Measurements from ENCODE around the gene ZFP14.

The ZFP14 gene

GRCh38 chr19:36378625-36379509 lies at the start of gene ZFP14:
Gene ZFP14, minus strand, starts transcription at chr19:36379201. Its CDS starts 11,309 bp downstream, at chr19:36367892.
- DNase-seq (ENCODE audit: low read depth in 2 of 2), result peak; percentile 83 to 88

DNA sequence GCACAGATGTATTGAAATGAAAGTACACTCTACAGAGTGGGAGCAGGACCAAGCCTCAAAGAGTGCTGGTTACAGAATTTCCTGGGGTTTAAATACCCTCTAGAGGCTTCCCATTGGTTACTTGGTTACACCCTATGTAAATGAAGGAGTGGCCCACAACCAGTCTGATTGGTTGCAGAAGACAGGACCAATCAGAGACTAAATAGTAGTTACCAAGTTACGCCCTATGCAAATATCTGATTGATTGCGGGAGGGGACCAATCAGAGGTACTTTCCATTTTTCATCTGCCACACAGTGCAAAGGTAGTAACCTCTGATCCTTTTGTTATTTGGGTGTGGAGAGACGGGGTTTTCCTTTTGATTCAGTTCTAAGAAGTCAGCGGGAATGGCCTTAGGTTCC lies 44.9 kb upstream of the ZFP14 start:
- no peak for DNase-seq (ENCODE audit: low read depth in 2 of 2)

GRCh38 chr19:36421749-36422481 lies 42.9 kb upstream of the ZFP14 start:
- DNase-seq (ENCODE audit: low read depth in 2 of 2), result no peak

GRCh38 chr19:36420961-36421748 lies 42.2 kb upstream of the ZFP14 start:
- no peak for DNase-seq (ENCODE audit: low read depth in 2 of 2)

DNA sequence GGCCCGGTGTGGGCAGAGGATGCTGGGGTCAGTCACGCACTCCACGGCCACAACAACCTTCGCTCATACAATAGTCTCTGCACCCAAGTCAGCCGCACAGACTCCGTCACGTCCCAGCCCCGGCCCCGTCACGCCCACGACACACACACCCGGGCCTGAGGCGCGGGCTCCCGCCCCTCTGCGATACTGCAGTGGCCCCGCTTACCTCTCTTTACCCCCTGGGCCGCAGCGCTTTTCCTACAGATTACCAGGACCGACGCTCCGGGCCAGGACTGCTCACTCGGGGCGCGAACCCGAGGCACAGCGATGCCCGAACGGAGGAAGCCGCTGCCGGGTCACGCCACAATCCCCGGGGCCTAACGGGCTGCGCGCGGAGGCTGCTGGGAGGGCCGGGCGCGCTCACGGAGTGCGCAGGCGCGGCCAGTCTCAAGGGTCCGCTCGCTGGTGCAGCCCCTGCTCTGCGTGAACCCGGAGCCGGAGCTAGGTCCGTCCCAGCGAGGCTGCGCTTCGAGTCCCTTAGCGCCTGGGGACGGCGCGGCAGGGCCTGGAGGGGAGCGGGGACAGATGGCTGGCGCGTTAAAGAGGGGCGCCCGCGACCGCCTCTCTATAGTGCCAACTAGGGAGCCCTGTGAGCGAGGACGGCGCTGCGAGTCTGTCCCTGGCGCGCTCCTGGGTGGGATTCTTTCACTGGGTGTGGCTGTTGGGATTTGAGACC lies 39.4 kb upstream of the ZFP14 start, which contains the start of gene ZFP82:
ZFP82 (minus strand) TSS at position 358 of the 715 bp plus-strand sequence. CDS start 8,855 bp downstream, outside the sequence.
- peak; percentile 61 to 63 for DNase-seq (ENCODE audit: low read depth in 2 of 2)

GRCh38 chr19:36417752-36418286 lies 38.8 kb upstream of the ZFP14 start:
- DNase-seq (ENCODE audit: low read depth in 2 of 2), result no peak

DNA sequence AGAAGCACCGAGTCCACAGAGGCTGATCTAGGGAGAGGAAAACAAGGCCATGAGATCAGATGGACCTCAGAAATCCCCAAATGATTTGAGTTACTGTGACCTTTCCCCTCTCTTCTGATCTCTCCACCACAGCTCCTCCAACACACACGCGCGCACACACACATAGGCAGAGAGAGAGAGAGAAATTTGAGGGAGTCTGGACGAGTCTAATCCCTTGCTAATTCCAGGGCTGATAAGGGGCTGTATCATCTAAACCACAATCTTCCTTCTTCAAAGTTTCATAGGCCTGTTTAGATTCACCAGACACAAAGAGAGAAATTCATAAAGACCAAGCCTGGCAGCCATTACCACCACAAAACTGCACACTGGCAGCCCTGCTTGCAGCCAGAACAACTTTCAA lies 30.8 kb upstream of the ZFP14 start:
- DNase-seq (ENCODE audit: low read depth in 2 of 2), result no peak

DNA sequence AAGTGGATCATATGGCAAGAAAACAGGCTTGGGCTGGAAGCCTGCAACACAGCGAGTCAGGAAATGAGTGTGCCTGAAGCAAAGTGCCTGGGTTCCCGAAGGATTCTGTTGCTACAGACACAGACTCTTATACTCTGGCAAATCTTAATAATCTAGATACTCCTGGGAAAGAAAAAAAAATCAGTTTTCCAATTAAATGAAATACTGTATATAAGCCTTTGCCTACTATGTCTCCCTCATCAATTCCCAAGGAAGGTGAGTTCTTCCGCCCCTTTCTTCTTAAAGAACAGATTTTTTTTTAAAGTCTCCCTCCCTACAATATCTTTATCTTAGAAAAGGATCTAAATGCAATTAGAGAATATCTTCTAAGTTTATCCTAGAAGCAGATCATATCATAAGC lies 29.1 kb upstream of the ZFP14 start:
- DNase-seq (ENCODE audit: low read depth in 2 of 2), result no peak

DNA sequence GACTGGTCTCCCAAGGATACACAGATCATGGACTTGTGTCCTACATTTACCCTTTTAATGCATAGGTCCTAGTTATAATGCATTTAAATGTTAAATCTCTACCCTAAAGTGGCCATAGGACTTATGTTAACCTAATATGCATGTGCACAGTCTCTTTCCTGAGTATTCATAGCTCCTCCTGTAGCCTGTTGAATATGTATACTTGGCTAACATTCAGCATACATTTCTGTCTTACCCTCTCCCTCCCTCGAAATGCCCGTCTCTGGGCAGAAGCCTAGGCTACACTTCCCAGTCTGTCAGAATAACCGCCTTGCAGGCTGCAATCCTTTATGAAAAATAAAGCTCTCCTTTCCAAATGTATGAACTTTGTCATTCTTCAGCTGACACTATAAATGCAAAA lies 25.5 kb upstream of the ZFP14 start:
- DNase-seq (ENCODE audit: low read depth in 2 of 2), result no peak

GRCh38 chr19:36401475-36401874 lies 22.5 kb upstream of the ZFP14 start:
- no peak for DNase-seq (ENCODE audit: low read depth in 2 of 2)

- DNase-seq (ENCODE audit: low read depth in 2 of 2), result no peak
Measured at GRCh38 chr19:36398571-36398970, 19.6 kb upstream of the ZFP14 start.

- no peak for DNase-seq (ENCODE audit: low read depth in 2 of 2)
Measured at GRCh38 chr19:36392916-36393673, 14.1 kb upstream of the ZFP14 start.

DNA sequence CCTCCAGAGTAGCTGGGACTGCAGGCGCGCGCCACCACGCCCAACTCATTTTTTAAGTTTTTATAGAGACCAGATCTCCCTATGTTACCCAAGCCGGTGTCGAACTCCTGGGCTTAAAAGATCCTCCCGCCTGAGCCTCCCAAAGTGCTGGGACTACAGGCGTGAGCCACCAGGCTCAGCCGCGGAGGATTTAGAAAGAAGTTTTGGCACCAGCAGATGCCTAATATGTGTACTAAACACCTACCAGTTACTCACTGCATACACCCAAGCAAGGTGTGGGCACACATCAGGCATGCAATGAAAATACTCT lies 464 bp upstream of the ZFP14 start:
- no peak for DNase-seq (ENCODE audit: low read depth in 2 of 2)

- DNase-seq (ENCODE audit: low read depth in 2 of 2), result no peak
Measured at GRCh38 chr19:36377541-36378178, 1.3 kb downstream of the ZFP14 start.

DNA sequence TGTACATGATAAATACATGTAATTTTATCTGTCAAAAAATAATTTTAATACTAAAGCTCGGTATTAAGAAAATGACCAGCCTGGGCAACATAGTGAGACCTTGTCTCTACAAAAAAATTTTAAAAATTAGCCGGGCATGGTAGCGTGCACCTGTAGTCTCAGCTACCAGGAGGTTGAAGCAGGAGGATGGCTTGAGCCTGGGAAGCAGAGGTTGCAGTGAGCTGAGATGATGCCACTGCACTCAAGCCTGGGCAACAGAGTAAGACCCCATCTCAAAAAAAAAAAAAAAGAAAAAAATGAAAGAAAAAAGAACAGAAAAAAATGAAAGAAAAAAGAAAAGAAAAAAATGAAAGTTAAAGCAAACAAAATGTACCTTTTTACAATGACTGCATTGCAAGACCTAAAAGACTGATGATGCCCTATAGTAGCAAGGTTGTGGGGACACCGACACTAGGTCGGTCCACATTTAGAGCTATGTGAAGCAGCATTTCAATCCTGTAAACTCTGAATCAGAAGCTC lies 5.3 kb downstream of the ZFP14 start:
- no peak for DNase-seq (ENCODE audit: low read depth in 2 of 2)

DNA sequence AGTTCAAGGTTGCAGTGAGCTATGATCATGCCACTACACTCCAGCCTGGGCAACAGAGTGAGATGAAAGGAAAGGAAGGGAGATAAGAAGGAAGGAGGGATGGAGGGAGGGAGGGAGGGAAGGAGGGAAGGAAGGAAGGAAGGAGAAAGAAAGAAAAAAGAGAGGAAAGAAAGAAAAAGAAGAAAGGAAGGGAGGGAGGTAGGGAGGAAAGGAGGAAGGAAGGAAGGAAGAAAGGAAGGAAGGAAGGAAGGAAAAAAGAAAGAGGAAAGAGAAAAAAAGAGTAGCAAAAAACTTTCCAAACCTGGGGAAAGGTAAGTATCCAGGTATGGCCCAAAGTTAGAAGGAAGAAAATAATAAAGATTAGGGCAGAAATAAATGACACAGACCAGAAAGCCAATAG lies 7.1 kb downstream of the ZFP14 start:
- no peak for DNase-seq (ENCODE audit: low read depth in 2 of 2)

DNA sequence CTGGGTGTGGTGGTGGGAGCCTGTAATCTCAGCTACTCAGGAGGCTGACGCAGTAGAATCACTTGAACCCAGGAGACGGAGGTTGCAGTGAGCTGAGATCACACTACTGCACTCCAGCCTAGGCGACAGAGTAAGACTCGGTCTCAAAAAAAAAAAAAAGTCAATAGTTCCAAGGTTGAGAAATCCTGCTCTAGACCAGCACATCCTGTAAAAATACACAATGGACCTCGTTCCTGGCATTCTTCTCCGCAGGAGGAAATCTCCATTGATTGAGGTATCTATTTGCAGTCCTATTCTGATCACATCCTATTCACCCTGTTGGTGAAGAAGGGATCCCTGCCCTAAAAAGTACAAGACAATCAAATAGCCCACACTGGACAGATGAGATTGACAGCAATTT lies 15.2 kb downstream of the ZFP14 start:
- no peak for DNase-seq (ENCODE audit: low read depth in 2 of 2)

- DNase-seq (ENCODE audit: low read depth in 2 of 2), result no peak
Measured at GRCh38 chr19:36340786-36341372, 38.1 kb downstream of the ZFP14 start.

All from activated CD4-positive, alpha-beta T cell treated with anti-CD3 and anti-CD28 coated beads for 24 hours (primary cell).